ENCODE measurements around the gene TCF23. TPM values are rescaled to one million over a fixed set of nuclear protein-coding genes. Genes with fewer than 3 reads are reported as not detected.
"Not testable (repeated sequence)": the region's sequence is repeated elsewhere in the genome, so short reads cannot be mapped to it uniquely, and the experiment has no call there.

TCF23 gene
- total RNA-seq, 1 donor from 2014 or later, result not detected

DNA sequence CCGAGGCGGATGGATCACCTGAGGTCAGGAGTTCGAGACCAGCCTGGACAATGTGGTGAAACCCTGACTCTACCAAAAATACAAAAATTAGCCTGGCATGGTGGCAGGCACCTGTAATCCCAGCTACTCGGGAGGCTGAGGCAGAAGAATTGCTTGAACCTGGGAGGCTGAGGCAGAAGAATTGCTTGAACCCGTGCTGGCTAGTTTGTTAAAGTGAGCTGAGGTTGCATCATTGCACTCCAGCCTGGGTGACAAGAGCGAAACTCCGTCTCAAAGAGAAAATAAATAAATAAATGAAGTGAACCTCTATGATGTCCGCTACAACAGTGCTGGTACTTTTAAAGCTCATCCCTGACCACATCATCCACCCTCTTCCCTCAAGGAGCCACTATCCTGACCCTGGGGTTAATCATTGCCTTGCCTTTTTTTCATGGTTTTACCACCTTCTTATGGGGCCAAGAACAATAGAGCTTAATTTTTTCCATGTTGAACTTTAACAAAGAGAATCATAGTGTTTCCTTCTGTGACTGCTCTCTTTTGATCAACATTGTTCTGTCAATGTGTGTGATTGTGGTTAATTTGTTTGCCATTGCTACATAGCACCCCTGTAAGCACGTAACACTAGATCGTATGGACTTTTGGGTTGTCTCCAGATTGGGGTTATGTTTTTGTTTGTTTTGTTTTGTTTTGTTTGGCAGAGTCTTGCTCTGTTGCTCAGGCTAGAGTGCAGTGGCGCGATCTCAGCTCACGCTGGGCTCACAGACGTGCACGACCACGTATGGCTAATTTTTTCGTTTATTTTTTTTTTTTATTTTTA lies 45.9 kb downstream of the TCF23 start:
- Mint-ChIP-seq H3K27ac (ENCODE audit: unreplicated experiment) (no peak overlapping the region), H3K36me3 (ENCODE audit: low read depth, unreplicated experiment) (peaks cover 5% of the 10 kb centered on the region), H3K27me3 (ENCODE audit: low read depth, unreplicated experiment) (no peaks in the 10 kb centered on the region), H3K9me3 (ENCODE audit: unreplicated experiment) (no peaks in the 10 kb centered on the region), H3K4me3 (ENCODE audit: unreplicated experiment) (no peak overlapping the region), H3K4me1 (ENCODE audit: low read depth, unreplicated experiment) (no peaks in the 10 kb centered on the region)
- no peaks in the 10 kb centered on the region for H3K9me3 ChIP-seq (ENCODE audit: insufficient read depth, low read depth, low read length)
- no peak overlapping the region for H3K27ac ChIP-seq (ENCODE audit: low read depth, low read length)
- no peak overlapping the region for H3K4me3 ChIP-seq (ENCODE audit: insufficient read depth, low read depth, low read length)
- H2AFZ ChIP-seq (ENCODE audit: low read depth, low read length), result no peak overlapping the region
- FAIRE-seq (no peak), DNase-seq (ENCODE audit: low read depth) (no peak)
- no peaks in the 10 kb centered on the region for H3K36me3 ChIP-seq (ENCODE audit: insufficient read depth, low read length)
- no peak overlapping the region for H3K4me2 ChIP-seq (ENCODE audit: low read length)
- no peak overlapping the region for H3K9ac ChIP-seq (ENCODE audit: low read length)
- no peaks in the 10 kb centered on the region for H3K79me2 ChIP-seq (ENCODE audit: insufficient read depth, low read length)
- no peaks in the 10 kb centered on the region for H3K4me1 ChIP-seq (ENCODE audit: insufficient read depth, low read length)
- H4K20me1 ChIP-seq (ENCODE audit: insufficient read depth, low read length), result no peaks in the 10 kb centered on the region
- no peak for TF ChIP-seq EZH2 (IDR thresholded peaks at IDR 0.05; ENCODE audit: insufficient read depth, low read length)
- TF ChIP-seq, protein P1, sequence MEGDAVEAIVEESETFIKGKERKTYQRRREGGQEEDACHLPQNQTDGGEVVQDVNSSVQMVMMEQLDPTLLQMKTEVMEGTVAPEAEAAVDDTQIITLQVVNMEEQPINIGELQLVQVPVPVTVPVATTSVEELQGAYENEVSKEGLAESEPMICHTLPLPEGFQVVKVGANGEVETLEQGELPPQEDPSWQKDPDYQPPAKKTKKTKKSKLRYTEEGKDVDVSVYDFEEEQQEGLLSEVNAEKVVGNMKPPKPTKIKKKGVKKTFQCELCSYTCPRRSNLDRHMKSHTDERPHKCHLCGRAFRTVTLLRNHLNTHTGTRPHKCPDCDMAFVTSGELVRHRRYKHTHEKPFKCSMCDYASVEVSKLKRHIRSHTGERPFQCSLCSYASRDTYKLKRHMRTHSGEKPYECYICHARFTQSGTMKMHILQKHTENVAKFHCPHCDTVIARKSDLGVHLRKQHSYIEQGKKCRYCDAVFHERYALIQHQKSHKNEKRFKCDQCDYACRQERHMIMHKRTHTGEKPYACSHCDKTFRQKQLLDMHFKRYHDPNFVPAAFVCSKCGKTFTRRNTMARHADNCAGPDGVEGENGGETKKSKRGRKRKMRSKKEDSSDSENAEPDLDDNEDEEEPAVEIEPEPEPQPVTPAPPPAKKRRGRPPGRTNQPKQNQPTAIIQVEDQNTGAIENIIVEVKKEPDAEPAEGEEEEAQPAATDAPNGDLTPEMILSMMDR (IDR thresholded peaks at IDR 0.05; ENCODE audit: insufficient read depth, low read depth, low read length), result no peak
- peaks cover 9% of the 10 kb centered on the region for H3K27me3 ChIP-seq (ENCODE audit: insufficient read depth, low read length)

DNA sequence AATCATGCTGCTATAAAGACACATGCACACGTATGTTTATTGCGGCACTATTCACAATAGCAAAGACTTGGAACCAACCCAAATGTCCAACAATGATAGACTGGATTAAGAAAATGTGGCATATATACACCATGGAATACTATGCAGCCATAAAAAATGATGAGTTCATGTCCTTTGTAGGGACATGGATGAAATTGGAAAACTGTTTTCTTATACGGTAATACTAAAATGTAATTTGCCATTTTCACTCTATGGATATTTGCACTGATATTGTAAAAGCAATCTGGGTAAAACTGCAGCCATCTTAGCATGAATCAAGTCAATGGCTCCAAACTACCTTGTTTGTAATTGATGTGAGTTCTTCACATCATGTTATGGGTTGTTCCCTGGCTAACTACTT lies 47.0 kb downstream of the TCF23 start:
- H3K27ac ChIP-seq (ENCODE audit: low read depth, low read length); H3K4me1 Mint-ChIP-seq (ENCODE audit: low read depth, unreplicated experiment); FAIRE-seq; H3K9me3 ChIP-seq (ENCODE audit: insufficient read depth, low read depth, low read length); H3K4me3 ChIP-seq (ENCODE audit: insufficient read depth, low read depth, low read length); H3K36me3 ChIP-seq (ENCODE audit: insufficient read depth, low read length); H3K9ac ChIP-seq (ENCODE audit: low read length); H3K4me1 ChIP-seq (ENCODE audit: insufficient read depth, low read length); H3K27ac Mint-ChIP-seq (ENCODE audit: unreplicated experiment); H3K36me3 Mint-ChIP-seq (ENCODE audit: low read depth, unreplicated experiment); H2AFZ ChIP-seq (ENCODE audit: low read depth, low read length); H3K9me3 Mint-ChIP-seq (ENCODE audit: unreplicated experiment); H4K20me1 ChIP-seq (ENCODE audit: insufficient read depth, low read length); H3K4me3 Mint-ChIP-seq (ENCODE audit: unreplicated experiment); H3K27me3 ChIP-seq (ENCODE audit: insufficient read depth, low read length); H3K79me2 ChIP-seq (ENCODE audit: insufficient read depth, low read length); DNase-seq (ENCODE audit: low read depth); H3K27me3 Mint-ChIP-seq (ENCODE audit: low read depth, unreplicated experiment); H3K4me2 ChIP-seq (ENCODE audit: low read length): not testable (repeated sequence)

DNA sequence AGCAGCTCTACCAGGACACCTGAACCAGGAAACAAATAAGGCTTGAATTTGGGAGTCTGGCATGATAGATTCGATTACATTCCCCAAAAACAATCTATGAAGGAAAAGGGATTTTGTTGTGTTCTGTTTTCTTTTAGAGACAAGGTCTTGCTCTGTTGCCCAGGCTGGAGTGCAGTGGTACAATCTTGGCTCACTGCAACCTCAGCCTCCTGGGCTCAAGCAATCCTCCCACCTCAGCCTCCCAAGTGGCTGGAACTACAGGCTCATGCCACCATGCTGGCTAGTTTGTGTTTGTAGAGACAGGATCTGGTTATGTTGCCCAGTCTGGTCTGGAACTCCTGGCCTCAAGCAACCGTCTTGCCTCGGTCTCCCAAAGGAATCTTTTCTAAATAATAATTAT lies 49.3 kb downstream of the TCF23 start:
- not testable (repeated sequence) for H3K9me3 Mint-ChIP-seq (ENCODE audit: unreplicated experiment); H4K20me1 ChIP-seq (ENCODE audit: insufficient read depth, low read length); H2AFZ ChIP-seq (ENCODE audit: low read depth, low read length); H3K27ac ChIP-seq (ENCODE audit: low read depth, low read length); H3K4me2 ChIP-seq (ENCODE audit: low read length); DNase-seq (ENCODE audit: low read depth); H3K9me3 ChIP-seq (ENCODE audit: insufficient read depth, low read depth, low read length); H3K4me1 ChIP-seq (ENCODE audit: insufficient read depth, low read length); H3K9ac ChIP-seq (ENCODE audit: low read length); H3K27me3 Mint-ChIP-seq (ENCODE audit: low read depth, unreplicated experiment); H3K79me2 ChIP-seq (ENCODE audit: insufficient read depth, low read length); H3K36me3 ChIP-seq (ENCODE audit: insufficient read depth, low read length); H3K4me1 Mint-ChIP-seq (ENCODE audit: low read depth, unreplicated experiment); FAIRE-seq; H3K27me3 ChIP-seq (ENCODE audit: insufficient read depth, low read length); H3K27ac Mint-ChIP-seq (ENCODE audit: unreplicated experiment); H3K4me3 Mint-ChIP-seq (ENCODE audit: unreplicated experiment); H3K4me3 ChIP-seq (ENCODE audit: insufficient read depth, low read depth, low read length)
- peaks cover 18% of the 10 kb centered on the region for H3K36me3 Mint-ChIP-seq (ENCODE audit: low read depth, unreplicated experiment)

Data from astrocyte (in vitro differentiated cells and primary cell).